AG20443 (cell line): ENCODE results near the gene TOP3A.

Experiments used
- DNase-seq: peaks from one replicate; pipeline ENCODE4 v3.0.0; 2012; ENCODE audit warnings: low spot score, mixed read lengths

TOP3A gene

DNA sequence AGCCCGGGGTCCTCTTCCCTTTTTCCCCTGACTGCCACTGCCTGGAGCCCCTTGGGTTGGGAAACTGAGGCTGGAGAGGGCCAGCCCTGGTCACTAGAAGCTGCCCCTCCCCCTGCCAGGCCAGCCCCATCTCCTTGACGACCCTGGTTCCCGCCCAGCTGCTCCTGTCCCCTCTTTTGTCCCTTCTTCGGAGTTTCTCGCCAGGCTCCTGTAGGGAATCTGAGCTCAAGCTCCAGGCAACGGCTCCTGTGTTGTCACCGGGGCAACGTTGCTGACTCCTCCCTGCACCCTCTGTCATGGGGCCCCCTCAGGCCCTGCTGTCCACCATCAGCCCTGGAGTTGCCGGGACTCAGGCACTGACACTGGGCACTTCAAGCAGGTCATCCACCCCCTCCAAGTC lies 83.6 kb downstream of the TOP3A start:
- no peak for DNase-seq

DNA sequence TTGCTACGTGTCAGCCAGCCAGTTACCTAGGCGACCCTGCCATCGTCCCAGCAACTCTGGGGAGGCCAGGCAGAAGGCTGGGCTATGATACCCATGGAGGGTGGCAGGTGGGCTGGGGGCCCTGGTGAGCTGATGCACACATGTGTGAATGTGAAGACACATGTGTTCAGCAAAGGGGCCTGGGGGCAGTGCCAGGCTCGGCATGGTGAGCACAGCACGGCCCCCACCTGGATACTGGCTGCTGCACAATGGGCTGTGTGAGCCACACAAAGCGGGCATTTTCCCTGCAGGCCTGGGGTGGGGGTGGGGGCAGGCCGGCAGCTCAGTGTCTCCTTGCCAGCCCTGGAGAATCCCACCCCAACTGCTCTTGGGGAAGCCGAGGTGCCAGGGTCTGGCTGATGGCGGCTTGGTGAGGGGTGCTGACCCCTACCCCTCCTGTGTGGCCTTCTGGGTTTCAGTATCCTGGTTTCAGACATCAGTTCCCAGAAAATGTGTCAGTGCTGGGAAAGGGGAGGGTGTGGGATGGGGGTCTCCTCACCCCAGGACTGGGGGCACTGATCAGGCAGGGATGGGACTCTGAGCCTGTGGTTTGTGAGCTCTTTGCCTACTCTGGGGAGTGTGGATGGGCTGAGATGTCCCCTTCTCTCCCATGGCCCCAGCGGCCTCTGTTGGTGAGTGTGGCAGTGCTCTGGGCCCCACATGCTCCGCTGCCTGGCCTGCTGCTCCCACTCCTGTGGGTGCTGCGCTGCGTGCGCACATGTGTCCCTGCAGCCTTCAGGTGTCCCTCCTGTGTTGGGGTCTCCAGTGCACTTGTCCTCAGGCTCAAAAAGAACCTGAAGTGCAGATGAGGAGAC lies 84.3 kb downstream of the TOP3A start:
- DNase-seq = no peak

DNA sequence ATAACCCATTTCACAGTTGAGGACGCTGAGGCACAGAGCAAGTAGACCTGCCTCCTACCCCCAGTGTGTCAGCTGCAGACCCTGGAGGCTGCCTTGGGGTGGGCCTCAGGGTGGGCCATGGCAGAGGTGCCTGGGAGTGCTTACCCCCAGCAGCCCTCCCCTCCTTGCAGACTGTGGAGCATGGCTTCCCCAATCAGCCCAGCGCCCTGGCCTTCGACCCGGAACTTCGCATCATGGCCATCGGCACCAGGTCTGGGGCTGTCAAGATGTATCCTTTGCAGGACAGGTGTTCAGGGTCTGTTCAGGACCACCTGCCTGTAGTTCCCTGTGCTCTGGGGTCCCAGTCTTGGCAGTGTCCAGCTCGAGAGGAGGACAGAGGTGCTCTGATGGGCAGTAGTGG lies 85.0 kb downstream of the TOP3A start:
- no peak for DNase-seq

DNA sequence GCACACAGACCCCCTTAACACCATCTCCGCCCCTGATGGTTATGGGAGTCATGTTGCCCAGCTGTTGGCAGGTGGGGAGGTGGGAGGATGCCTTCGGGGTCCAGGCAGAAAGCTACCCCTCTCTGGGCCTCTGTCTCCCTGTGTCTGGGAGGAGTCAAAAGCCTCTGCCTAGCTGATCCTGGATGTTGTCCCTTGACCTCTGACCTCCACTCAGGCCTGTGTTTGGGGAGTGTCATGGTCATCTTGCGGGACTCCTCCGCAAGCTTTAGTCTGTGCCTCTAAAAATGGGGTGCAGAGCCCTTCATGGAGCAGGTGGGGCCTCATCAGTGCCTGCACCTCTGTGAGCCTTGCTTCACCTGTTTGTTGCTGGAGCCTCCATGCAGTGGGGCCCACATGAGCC lies 85.5 kb downstream of the TOP3A start:
- DNase-seq = no peak

DNA sequence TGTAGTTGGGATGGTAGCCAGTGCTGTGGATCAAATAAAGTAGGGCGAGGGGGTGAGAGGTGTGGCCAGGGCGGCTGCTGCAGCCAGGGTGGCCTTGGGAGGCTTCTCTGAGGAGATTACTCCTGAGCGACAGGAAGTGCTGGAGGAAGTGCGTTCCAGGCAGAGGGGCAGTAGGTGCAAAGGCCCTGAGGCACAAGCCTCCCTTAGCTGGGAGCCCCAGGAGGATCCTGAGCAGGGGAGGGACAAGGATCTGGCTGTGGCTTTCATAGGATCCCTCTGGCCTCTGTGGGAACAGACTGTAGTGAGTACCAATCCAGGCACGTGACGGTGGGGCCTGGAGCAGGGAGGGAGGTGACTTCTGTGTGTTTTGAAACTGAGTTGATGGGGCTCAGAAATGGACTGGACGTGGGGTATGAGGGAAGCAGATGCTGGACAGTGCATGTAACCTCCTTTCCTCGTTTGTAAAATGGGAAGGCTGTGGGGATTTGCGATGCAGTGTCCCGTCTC lies 86.6 kb downstream of the TOP3A start:
- DNase-seq = no peak

DNA sequence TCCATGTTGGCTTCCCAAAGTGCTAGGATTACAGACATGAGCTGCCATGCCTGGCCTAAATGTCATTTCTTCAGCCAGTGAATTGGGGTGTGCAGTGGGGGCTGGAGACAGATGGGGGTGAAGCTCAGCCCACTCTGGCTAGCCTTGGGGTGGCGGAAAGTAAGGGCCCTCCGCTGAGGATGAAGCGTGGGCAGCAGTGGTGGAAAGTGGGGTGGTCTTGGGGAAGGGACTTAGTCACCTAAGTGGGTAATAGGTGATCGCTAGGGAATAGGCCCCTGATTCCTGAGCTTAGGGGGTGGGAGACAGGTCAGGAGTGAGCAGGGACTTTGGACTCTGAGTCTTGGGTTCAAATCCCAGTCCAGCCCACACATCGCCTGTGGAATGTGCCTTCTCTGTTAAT lies 87.2 kb downstream of the TOP3A start:
- DNase-seq = no peak

DNA sequence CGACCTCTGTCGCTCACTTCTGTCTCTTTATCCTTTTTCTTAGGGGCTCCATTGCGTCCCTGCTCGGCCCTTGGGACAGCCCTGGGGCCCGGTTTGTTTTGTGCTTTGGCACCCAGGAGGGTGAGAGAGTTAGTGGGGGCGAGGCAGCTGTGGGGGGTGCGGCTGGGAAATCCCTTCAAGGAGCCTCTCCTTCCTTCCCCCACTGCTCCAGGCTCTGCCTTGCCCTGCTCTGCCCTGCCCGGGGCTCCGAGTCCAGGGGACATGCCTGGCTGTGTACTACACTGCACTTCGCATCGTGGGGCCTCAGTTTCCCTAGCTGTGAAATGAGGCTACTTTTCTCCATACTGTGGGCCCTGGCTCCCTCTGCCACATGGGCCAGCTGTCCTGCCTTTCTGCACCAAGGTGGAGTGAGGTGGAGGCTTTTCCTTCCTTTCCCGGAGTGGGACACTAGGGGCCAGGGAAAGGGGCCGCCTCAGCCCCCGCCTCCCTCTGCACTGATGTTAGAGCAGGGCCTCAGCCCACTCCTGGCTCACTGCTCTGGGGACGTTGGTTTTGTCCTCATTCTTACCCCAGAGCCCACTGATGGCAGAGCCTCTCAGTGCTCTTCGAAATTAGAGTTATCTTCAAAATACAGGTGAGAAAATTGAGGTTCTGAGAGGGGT lies 88.4 kb downstream of the TOP3A start:
- DNase-seq = peak; percentile 38

DNA sequence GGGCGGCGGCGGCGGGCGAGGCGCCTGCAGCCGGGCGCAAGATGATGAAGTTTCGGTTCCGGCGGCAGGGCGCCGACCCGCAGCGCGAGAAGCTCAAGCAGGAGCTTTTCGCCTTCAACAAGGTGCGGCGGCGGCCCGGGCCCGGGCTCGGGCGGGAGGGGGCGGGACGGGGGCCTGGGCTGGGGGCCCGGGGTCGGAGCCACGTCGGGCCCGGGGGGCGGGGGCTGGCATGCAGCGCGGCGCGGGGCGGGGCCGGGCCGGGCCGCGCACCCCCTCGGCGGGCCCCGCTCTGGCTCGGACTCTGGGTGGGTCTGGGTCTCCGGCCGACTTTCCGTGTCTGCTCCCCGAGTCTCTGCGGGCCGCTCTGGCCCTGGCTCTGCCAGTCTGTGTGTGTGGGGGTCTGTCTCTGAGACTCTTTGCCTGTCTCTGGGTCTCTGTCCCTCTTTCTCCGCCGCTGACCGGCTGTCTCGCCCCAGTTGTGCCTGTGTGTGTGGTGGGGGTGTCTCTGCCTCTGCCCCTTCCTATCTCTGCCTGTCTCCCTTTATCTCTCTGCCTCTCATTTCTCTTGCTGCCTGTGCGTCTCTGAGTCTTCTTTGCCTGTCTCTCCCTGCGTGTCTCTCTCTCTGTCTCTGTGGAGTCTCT lies 89.0 kb downstream of the TOP3A start:
- DNase-seq = no peak

DNA sequence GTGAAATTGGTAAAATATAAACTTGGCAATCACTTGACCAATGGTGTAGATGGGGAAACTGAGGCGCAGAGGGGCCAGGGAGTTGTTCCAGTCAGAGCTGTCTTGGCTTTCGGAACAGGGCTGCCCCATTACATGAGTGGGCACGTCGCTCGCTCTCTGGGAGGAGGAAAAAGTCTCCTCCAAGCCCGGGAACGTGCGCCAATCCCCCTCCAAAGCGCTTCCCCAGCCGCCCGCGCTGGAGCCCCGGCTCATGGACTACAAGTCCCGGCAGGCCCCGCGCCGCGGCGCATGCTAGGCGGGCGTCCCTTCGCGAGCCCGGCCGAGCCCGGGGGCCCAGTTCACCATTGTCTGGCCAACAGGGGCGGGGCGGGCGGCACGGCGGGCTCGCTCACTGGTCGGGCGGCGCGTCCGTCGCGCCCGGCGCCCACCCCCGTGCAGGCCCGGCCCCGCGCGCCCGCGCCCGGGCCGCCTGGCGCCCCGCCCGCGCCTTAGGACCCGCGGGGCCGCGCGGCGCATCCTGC lies 89.6 kb downstream of the TOP3A start, which contains the start of gene LLGL1:
Gene LLGL1 (plus strand): TSS at position 515 of the 521 bp plus-strand sequence. CDS start 48 bp downstream, outside the sequence.
- peak; percentile 100 for DNase-seq

DNA sequence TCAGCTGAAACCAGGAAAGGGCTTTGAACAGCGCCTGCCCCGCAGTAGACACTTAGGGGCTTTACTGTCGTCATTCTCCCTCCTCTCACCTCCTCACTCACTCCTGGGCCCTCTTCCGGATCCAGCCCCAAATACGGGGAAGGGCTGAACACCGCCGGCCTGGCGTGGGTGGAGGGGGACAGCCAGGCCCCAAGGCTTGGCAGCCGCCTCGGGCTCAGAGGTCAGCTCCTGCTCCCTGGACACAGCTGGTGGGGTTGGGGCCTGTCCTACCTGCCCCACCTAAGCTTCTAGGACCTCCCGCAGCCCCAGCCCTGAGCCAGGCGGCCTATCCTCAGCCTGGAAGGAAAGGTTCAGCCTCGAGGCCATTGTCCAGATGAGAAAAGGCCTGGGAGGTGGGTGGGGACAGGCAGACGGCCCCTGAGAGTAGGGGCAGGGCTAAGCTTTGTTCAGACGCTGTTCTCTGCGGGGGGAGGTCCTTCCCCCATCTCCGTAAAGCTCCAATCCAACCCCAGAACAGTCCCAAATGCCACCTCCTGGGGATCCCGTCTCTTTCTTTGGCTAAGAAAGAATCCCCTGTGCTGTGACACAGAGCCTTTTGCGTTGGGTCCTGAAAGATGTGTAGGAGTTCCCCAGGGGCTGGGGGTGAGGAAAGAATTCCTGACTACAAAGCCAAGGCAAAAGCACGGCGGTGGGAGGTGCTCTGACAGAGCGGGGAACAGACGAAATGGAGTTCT lies 90.2 kb downstream of the TOP3A start:
- DNase-seq = no peak

DNA sequence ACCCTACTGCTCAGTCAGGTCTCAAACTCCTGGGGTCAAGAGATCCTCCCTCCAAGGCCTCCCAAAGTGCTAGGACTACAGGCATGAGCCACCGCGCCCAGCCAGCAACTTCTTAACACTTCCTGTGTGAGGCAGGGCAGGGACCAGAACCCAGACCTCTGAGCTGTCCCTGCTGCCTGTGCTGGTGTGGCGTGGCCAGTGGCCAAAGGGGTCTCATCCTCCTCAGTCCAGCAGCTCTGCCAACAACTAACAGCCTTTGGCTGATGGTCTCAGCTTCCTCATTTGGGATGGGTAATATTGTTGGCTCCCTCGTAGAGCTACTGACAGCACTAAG lies 90.8 kb downstream of the TOP3A start:
- DNase-seq = no peak
